Muscle of leg (tissue), 11 donors: ENCODE results near the gene RNF217. TPM values are rescaled to one million over a fixed set of nuclear protein-coding genes. Genes with fewer than 3 reads are reported as not detected.
A peak's percentile ranks its signal among the peaks of the same experiment; 100 is the strongest.

Source experiments
- DNase-seq: peaks from one replicate; pipeline ENCODE4 v3.0.0; 2013
- H3K27ac ChIP-seq: one replicate; pipeline ENCODE4 v1.5.1; 2013; ENCODE audit warnings: mild to moderate bottlenecking, low read length, control low read depth
- H3K27me3 ChIP-seq: one replicate; pipeline ENCODE4 v1.6.1; 2013; ENCODE audit warnings: low read length; ENCODE audit not compliant: control insufficient read depth, insufficient read depth
- H3K36me3 ChIP-seq: one replicate; pipeline ENCODE4 v1.6.1; 2013; ENCODE audit warnings: low read length; ENCODE audit not compliant: control insufficient read depth, insufficient read depth
- H3K4me1 ChIP-seq: one replicate; pipeline ENCODE4 v1.6.1; 2013; ENCODE audit warnings: low read length; ENCODE audit not compliant: control insufficient read depth, insufficient read depth
- H3K4me3 ChIP-seq: one replicate; pipeline ENCODE4 v1.5.1; 2013; ENCODE audit warnings: low read length, control low read depth
- H3K9me3 ChIP-seq: replicated peaks from 2 replicates; pipeline ENCODE4 v1.6.1; 2013; ENCODE audit warnings: low read depth, low read length; ENCODE audit not compliant: control insufficient read depth
- WGBS: methylation state at CpG from one replicate; pipeline ENCODE4 v1.1.5; 2013; ENCODE audit warnings: missing lambda C conversion rate; ENCODE audit not compliant: insufficient coverage; 5-methylcytosine and 5-hydroxymethylcytosine counted together
- polyA plus RNA-seq, 8 donors: library from polyadenylated mRNA; unstranded; fragments of 120-200 nt; gene quantifications; one replicate each; pipeline versions ENCODE4 v1.2.1 to v1.2.3, GENCODE V29; 2013; ENCODE audit warnings: inconsistent platforms in 1 of 8, low replicate concordance in 1 of 8; ENCODE audit not compliant: insufficient read length in 8 of 8, insufficient read depth in 1 of 8
- total RNA-seq: library from RNA; stranded (reverse); fragments of 120-200 nt; gene quantifications from one replicate; pipeline ENCODE4 v1.2.4, GENCODE V29; 2013

RNF217 gene
- total and polyA plus RNA-seq, 9 donors, result 28.6 to 54.9 (median 35.8) TPM

DNA sequence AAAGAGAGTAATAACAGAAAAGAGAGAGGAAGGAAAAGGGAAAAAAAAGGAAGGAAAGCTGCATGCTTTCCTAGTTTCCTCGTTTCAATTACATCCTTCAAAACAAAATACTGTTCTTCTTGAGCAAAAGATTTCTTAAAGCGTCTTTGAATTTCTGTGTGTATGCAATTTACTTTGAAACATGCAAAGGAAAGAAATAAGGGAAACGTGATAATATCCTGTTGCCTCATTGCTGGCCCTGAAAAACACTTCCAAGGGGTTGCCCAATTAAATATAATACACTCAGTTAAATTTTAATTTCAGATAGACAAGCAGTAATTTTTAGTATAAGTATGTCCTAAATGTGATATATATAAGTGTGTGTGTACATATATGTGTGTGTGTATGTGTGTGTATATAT is 140.2 kb downstream of the RNF217 start:
- no peaks in the 10 kb centered on the region for H3K27me3 ChIP-seq
- no CpG with 5 or more reads among the region's 3 CpGs for WGBS
- no peak for DNase-seq
- H3K36me3 ChIP-seq, result no peaks in the 10 kb centered on the region
- no peak overlapping the region for H3K27ac ChIP-seq
- H3K9me3 ChIP-seq, result no peaks in the 10 kb centered on the region
- no peak overlapping the region for H3K4me3 ChIP-seq
- peaks cover 2% of the 10 kb centered on the region for H3K4me1 ChIP-seq

- H3K9me3 ChIP-seq, result no peaks in the 10 kb centered on the region
- no peak overlapping the region for H3K27ac ChIP-seq
- no peak overlapping the region for H3K4me3 ChIP-seq
- H3K36me3 ChIP-seq, result no peaks in the 10 kb centered on the region
- DNase-seq, result no peak
- peaks cover 2% of the 10 kb centered on the region for H3K4me1 ChIP-seq
- H3K27me3 ChIP-seq, result no peaks in the 10 kb centered on the region
- no CpG with 5 or more reads among the region's 2 CpGs for WGBS
Measured at GRCh38 chr6:125102891-125103290, 140.7 kb downstream of the RNF217 start.

GRCh38 chr6:125104425-125104824 is 142.2 kb downstream of the RNF217 start:
- Histone ChIP-seq H3K36me3 (no peaks in the 10 kb centered on the region), H3K27ac (peak overlapping the region; percentile 53), H3K4me1 (peaks cover 2% of the 10 kb centered on the region), H3K4me3 (no peak overlapping the region), H3K27me3 (no peaks in the 10 kb centered on the region), H3K9me3 (no peaks in the 10 kb centered on the region)
- WGBS, result 29% methylated on average over 2 of the region's 4 CpGs
- DNase-seq, result no peak

DNA sequence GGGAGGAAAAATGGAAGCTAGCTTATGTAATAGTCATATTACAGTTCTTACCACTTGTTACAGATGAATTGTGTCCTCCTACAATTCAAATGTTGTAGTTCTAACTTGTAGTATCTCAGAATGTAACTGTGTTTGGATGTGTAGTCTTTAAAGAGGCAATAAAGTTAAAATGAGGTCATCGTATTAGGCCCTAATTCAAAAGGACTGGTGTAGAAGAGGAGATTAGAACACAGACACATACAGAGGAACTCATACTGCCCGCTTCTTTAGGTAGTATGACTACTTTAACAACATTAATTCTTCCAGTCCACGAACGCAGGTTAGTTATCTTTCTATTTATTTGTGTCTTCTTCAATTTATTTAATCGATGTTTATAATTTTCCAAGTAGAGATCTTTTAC is 144.8 kb downstream of the RNF217 start:
- Histone ChIP-seq H3K4me3 (no peak overlapping the region), H3K36me3 (no peaks in the 10 kb centered on the region), H3K4me1 (no peaks in the 10 kb centered on the region), H3K9me3 (peaks cover 8% of the 10 kb centered on the region), H3K27ac (no peak overlapping the region), H3K27me3 (no peaks in the 10 kb centered on the region)
- no CpG with 5 or more reads among the region's 5 CpGs for WGBS
- DNase-seq, result no peak

DNA sequence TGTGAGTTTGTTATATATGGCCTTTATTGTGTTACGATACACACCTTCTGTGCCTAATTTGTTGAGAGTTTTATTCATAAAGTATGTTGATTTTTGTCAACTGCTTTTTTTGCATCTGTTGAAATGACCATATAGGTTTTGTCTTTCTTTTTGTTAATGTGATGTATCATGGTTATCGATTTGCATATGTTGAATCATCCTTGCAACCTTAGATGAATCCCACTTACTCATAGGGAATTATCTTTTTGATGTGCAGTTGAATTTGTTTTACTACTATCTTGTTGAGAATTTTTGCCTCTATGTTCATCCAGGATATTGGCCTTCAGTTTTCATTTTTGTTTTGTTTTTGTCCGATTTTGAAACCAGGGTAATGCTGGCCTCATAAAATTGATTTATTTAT is 145.7 kb downstream of the RNF217 start:
- no CpG with 5 or more reads among the region's 3 CpGs for WGBS
- no peak overlapping the region for H3K4me3 ChIP-seq
- no peak overlapping the region for H3K27ac ChIP-seq
- H3K4me1 ChIP-seq, result no peaks in the 10 kb centered on the region
- H3K27me3 ChIP-seq, result no peaks in the 10 kb centered on the region
- no peaks in the 10 kb centered on the region for H3K36me3 ChIP-seq
- DNase-seq, result no peak
- H3K9me3 ChIP-seq, result peaks cover 13% of the 10 kb centered on the region

DNA sequence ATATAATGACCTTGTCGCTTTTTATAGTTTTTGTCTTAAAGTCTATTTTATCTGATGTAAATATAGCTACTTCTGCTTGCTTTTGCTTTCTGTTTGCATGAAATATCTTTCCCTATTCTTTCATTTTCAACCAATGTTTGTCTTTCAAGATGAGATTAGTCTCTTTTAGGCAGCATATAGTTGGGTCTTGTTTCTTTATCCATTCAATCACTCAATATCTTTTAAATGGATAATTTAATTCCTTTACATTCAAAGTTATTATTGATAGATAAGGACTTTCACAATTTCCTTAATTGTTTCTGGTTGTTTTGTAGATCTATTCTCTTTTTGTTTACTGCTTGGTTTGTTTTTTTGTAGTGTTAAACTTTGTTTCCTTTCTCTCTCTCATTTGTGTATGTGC is 147.8 kb downstream of the RNF217 start:
- Histone ChIP-seq H3K27ac (no peak overlapping the region), H3K27me3 (no peaks in the 10 kb centered on the region), H3K36me3 (no peaks in the 10 kb centered on the region), H3K4me3 (no peak overlapping the region), H3K9me3 (peaks cover 13% of the 10 kb centered on the region), H3K4me1 (no peaks in the 10 kb centered on the region)
- no CpG with 5 or more reads among the region's 1 CpG for WGBS
- DNase-seq, result no peak

DNA sequence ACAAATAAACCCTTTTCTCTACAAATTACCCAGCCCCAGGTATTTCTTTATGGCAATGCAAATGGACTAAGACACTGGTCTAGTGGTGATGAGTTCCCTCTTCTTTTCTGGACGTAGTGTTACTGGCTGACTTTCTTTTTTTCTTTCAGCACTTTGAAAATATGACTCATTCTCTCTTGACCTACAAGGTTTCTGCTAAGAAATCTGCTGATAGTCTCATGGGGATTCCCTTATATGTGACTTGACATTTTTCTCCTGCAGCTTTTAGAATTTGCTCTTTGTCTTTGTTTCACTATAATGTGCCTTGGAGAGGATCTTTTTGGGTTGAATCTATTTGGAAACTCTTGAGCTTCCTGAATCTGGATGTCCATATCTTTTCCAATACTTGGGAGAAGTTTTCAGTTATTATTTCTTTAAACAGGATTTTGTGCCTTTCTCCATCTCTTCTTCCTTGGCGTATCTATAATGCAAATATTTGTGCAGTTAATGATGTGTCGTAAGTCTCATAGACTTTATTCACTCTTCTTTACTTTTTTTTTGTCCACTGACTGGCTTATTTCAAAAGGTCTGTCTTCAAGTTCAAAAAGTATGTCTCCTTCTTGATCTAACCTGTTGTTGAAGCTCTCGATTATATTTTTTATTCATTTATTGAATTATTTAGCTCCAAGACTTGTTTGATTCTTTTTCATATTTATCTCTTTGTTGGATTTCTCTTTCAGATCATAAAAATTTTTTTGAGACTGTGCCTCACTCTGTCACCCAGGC is 149.2 kb downstream of the RNF217 start:
- H3K9me3 ChIP-seq, result peaks cover 13% of the 10 kb centered on the region
- no CpG with 5 or more reads among the region's 4 CpGs for WGBS
- no peak overlapping the region for H3K27ac ChIP-seq
- no peak for DNase-seq
- no peak overlapping the region for H3K4me3 ChIP-seq
- no peaks in the 10 kb centered on the region for H3K4me1 ChIP-seq
- no peaks in the 10 kb centered on the region for H3K36me3 ChIP-seq
- no peaks in the 10 kb centered on the region for H3K27me3 ChIP-seq

DNA sequence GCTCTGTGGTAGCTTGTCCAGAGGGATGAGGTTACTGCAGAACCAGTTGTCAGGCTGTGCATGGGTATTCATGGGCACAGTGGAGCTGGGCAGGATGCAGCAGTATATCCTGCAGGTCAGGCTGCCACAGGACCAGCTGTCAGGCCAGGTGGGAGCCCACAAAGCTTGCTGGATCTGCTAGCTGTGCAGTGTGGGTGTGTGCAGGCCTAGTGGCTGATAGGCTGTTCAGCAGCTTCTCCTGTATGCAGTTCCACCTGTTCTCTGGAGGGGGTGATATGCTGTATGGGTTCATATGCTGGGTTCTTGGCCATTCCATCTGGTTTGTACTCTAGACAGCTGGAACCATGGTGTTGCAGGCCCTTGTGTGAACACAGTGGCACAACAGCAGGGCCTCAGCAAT is 150.7 kb downstream of the RNF217 start:
- no peaks in the 10 kb centered on the region for H3K27me3 ChIP-seq
- H3K36me3 ChIP-seq, result no peaks in the 10 kb centered on the region
- H3K4me1 ChIP-seq, result no peaks in the 10 kb centered on the region
- DNase-seq, result no peak
- peaks cover 13% of the 10 kb centered on the region for H3K9me3 ChIP-seq
- H3K4me3 ChIP-seq, result no peak overlapping the region
- no peak overlapping the region for H3K27ac ChIP-seq

DNA sequence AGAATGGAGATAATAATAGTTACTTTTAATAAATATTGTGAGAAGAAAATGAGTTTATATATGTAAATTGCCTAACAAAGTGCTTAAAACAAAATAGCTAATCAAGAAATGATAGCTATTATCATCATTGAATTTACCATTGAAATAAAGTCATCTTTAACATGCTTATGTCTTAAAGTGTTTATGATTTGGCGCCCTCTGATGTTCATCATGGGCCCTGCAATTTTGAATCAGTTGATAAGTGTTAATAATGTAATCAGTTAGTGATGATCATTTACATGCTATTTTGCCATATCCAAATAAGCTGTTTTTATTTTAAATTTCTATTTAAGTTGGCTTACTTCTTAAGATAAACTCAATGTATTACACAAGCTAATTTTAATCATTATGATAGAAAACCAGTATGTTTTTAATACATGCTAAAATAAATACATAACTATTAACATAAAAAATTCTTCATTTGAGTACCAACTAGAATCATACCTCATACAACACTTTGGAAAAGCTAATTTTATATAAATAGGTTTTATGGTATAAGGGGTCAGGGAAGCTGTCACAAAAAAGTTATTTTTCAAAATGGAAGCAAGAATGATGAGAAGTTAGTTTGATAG is 152.1 kb downstream of the RNF217 start:
- Histone ChIP-seq H3K4me3 (no peak overlapping the region), H3K9me3 (peaks cover 13% of the 10 kb centered on the region), H3K36me3 (no peaks in the 10 kb centered on the region), H3K27ac (no peak overlapping the region), H3K27me3 (no peaks in the 10 kb centered on the region), H3K4me1 (no peaks in the 10 kb centered on the region)
- no CpG with 5 or more reads among the region's 1 CpG for WGBS
- DNase-seq, result peak; percentile 66

DNA sequence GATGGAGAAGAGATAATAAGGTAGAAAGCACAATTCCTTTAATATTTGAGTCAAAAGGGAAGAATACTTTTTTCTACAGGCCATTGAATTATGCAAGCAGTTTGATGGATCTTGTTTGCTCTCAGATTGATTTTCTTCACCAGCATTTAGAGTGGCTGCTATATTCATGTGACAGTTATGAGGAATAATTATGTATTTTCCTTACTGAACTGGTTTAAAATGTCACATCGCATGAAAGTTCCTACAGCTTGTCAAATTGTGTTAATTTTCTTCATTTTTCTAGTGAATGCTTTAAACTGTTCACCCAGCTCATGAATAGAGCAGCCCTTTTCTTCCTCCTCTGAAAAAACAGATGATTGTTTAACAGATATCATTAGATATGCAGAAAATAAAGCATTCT is 153.9 kb downstream of the RNF217 start:
- no peak overlapping the region for H3K27ac ChIP-seq
- WGBS, result no CpG with 5 or more reads among the region's 1 CpG
- no peak overlapping the region for H3K4me3 ChIP-seq
- DNase-seq, result no peak
- H3K27me3 ChIP-seq, result no peaks in the 10 kb centered on the region
- H3K4me1 ChIP-seq, result peaks cover 5% of the 10 kb centered on the region
- H3K9me3 ChIP-seq, result peaks cover 9% of the 10 kb centered on the region
- H3K36me3 ChIP-seq, result no peaks in the 10 kb centered on the region
